Nasal cavity respiratory epithelium epithelial cell of viscerocranial mucosa (primary cell): ENCODE data around the gene ZSWIM3. TPM values are rescaled to one million over a fixed set of nuclear protein-coding genes. Genes with fewer than 3 reads are reported as not detected.

Experiments used
- total RNA-seq: library from RNA; depleted of rRNA; stranded (reverse); fragments of >200 nt; gene quantifications from 2 replicates; pipeline ENCODE4 v1.2.3, GENCODE V29; 2014

The ZSWIM3 gene
- total RNA-seq = 3.1 and 4.6 TPM in 2 replicates

GRCh38 chr20:45857114-45857881, at the start of gene ZSWIM3, which contains the start of gene ACOT8:
TSS of gene ZSWIM3 (plus strand) at chr20:45857614. CDS start at chr20:45857826, 212 bp downstream.
TSS of gene ACOT8 (minus strand) at chr20:45857392. CDS start at chr20:45857315, 77 bp downstream.

GRCh38 chr20:45812157-45813005, 45.0 kb upstream of the ZSWIM3 start, which contains the start of gene UBE2C:
TSS of gene UBE2C (plus strand) at chr20:45812644. CDS start at chr20:45812696, 52 bp downstream.

GRCh38 chr20:45827030-45827652, 30.3 kb upstream of the ZSWIM3 start, which contains the start of gene TNNC2:
TSS of gene TNNC2 (minus strand) at chr20:45827312. CDS start at chr20:45827248, 64 bp downstream.

GRCh38 chr20:45833030-45833882, 24.2 kb upstream of the ZSWIM3 start, which contains the start of gene SNX21:
TSS of gene SNX21 (plus strand) at chr20:45833799. CDS start at chr20:45833920, 121 bp downstream.

GRCh38 chr20:45880988-45881788, 23.8 kb downstream of the ZSWIM3 start, which contains the start of gene ZSWIM1:
TSS of gene ZSWIM1 (plus strand) at chr20:45881227. CDS start at chr20:45882593, 1,366 bp downstream.

GRCh38 chr20:45887346-45887715, 29.9 kb downstream of the ZSWIM3 start, which contains the start of gene SPATA25:
TSS of gene SPATA25 (minus strand) at chr20:45887622. CDS start at chr20:45887590, 32 bp downstream.

GRCh38 chr20:45890985-45891983, 33.9 kb downstream of the ZSWIM3 start, which contains the start of the genes CTSA and NEURL2:
TSS of gene CTSA (plus strand) at chr20:45891335. CDS start at chr20:45891569, 234 bp downstream.
TSS of gene NEURL2 (minus strand) at chr20:45891208. CDS start at chr20:45890991, 217 bp downstream.

GRCh38 chr20:45911486-45912343, 54.3 kb downstream of the ZSWIM3 start, which contains the start of gene PLTP:
TSS of gene PLTP (minus strand) at chr20:45912155. CDS start at chr20:45911452, 703 bp downstream.

Other genes with a start within 250 kb of the ZSWIM3 start
- not detected in 2 replicates for gene WFDC10A, start 227.9 kb upstream of the ZSWIM3 start, total RNA-seq
- gene WFDC9, start 226.3 kb upstream of the ZSWIM3 start, total RNA-seq = not detected in 2 replicates
- not detected in 2 replicates for gene WFDC11, start 187.4 kb upstream of the ZSWIM3 start, total RNA-seq
- gene WFDC13, start 155.6 kb upstream of the ZSWIM3 start, total RNA-seq = not detected in 2 replicates
- gene WFDC10B, start 152.6 kb upstream of the ZSWIM3 start, total RNA-seq = not detected in 2 replicates
- gene SPINT4, start 135.3 kb upstream of the ZSWIM3 start, total RNA-seq = not detected in 2 replicates
- gene WFDC3, start 65.7 kb upstream of the ZSWIM3 start, total RNA-seq = 0.43 TPM in 1 of 2 replicates, not detected in the other
- 14.9 and 16.1 TPM in 2 replicates for gene DNTTIP1, start 65.7 kb upstream of the ZSWIM3 start, total RNA-seq
- gene UBE2C, start 45.0 kb upstream of the ZSWIM3 start, total RNA-seq = 0.34 TPM in 1 of 2 replicates, not detected in the other
- gene TNNC2, start 30.3 kb upstream of the ZSWIM3 start, total RNA-seq = not detected in 2 replicates
- gene SNX21, start 23.8 kb upstream of the ZSWIM3 start, total RNA-seq = 12.3 and 13.1 TPM in 2 replicates
- gene ACOT8, start 222 bp upstream of the ZSWIM3 start, total RNA-seq = 23.9 and 29.3 TPM in 2 replicates
- 3.8 and 5.2 TPM in 2 replicates for gene ZSWIM1, start 23.6 kb downstream of the ZSWIM3 start, total RNA-seq
- gene SPATA25, start 30.0 kb downstream of the ZSWIM3 start, total RNA-seq = 0.34 and 1.00 TPM in 2 replicates
- 1.7 and 1.9 TPM in 2 replicates for gene NEURL2, start 33.6 kb downstream of the ZSWIM3 start, total RNA-seq
- gene CTSA, start 33.7 kb downstream of the ZSWIM3 start, total RNA-seq = 18.8 and 72.7 TPM in 2 replicates
- 31.8 and 117 TPM in 2 replicates for gene PLTP, start 54.5 kb downstream of the ZSWIM3 start, total RNA-seq
- gene PCIF1, start 77.1 kb downstream of the ZSWIM3 start, total RNA-seq = 7.9 and 10.7 TPM in 2 replicates
- 12.3 and 13.9 TPM in 2 replicates for gene ZNF335, start 114.6 kb downstream of the ZSWIM3 start, total RNA-seq
- gene MMP9, start 151.3 kb downstream of the ZSWIM3 start, total RNA-seq = 2.1 and 5.1 TPM in 2 replicates
- 0.07 TPM in 1 of 2 replicates, not detected in the other for gene SLC12A5, start 171.6 kb downstream of the ZSWIM3 start, total RNA-seq
- gene NCOA5, start 232.3 kb downstream of the ZSWIM3 start, total RNA-seq = 8.5 and 16.7 TPM in 2 replicates